Smooth muscle cell (in vitro differentiated cells): ENCODE data around the gene SMTN. TPM values are rescaled to one million over a fixed set of nuclear protein-coding genes. Genes with fewer than 3 reads are reported as not detected.
"Not testable (repeated sequence)": the region's sequence is repeated elsewhere in the genome, so short reads cannot be mapped to it uniquely, and the experiment has no call there.

Experiments
- DNase-seq: peaks from one replicate; lab custom pipeline; 2025; ENCODE audit not compliant: unreplicated experiment; lab: John Stamatoyannopoulos, UW
- H2AFZ ChIP-seq: fragments of 200-600 bp; sonication (generic); 2 replicates; pipeline ENCODE4 v1.6.0; 2016; ENCODE audit warnings: antibody characterized with exemption, low read depth, mild to moderate bottlenecking
- H3F3A ChIP-seq: fragments of 200-600 bp; sonication (generic); 2 replicates; pipeline ENCODE4 v1.6.0; 2017; ENCODE audit warnings: antibody characterized with exemption, low read depth
- H3K27ac ChIP-seq: fragments of 200-600 bp; sonication (generic); 2 replicates; pipeline ENCODE4 v1.5.1; 2016; ENCODE audit warnings: low read depth, mild to moderate bottlenecking
- H3K27me3 ChIP-seq: fragments of 200-600 bp; sonication (generic); 2 replicates; pipeline ENCODE4 v1.6.1; 2016; ENCODE audit warnings: low read depth, mild to moderate bottlenecking
- H3K36me3 ChIP-seq: fragments of 200-600 bp; sonication (generic); 2 replicates; pipeline ENCODE4 v1.5.1; 2016; ENCODE audit warnings: low read depth
- H3K4me1 ChIP-seq: fragments of 200-600 bp; sonication (generic); 2 replicates; pipeline ENCODE4 v1.5.1; 2016; ENCODE audit warnings: low read depth
- H3K4me2 ChIP-seq: fragments of 200-600 bp; sonication (generic); 2 replicates; pipeline ENCODE4 v1.6.0; 2016; ENCODE audit warnings: mild to moderate bottlenecking
- H3K4me3 ChIP-seq: fragments of 200-600 bp; sonication (generic); 2 replicates; pipeline ENCODE4 v1.5.1; 2016; ENCODE audit warnings: mild to moderate bottlenecking
- H3K79me2 ChIP-seq: fragments of 200-600 bp; sonication (generic); 2 replicates; pipeline ENCODE4 v1.6.0; 2016; ENCODE audit warnings: low read depth, mild to moderate bottlenecking
- H3K9ac ChIP-seq: fragments of 200-600 bp; sonication (generic); 2 replicates; pipeline ENCODE4 v1.6.0; 2016; ENCODE audit warnings: low read depth
- H3K9me3 ChIP-seq: fragments of 200-600 bp; sonication (generic); replicated peaks from 2 replicates; pipeline ENCODE4 v1.5.1; 2016; ENCODE audit warnings: low read depth
- H4K20me1 ChIP-seq: fragments of 200-600 bp; sonication (generic); 2 replicates; pipeline ENCODE4 v1.6.0; 2016; ENCODE audit warnings: low read depth
- CTCF ChIP-seq: fragments of 200-600 bp; sonication (generic); IDR thresholded peaks from 2 replicates; pipeline ENCODE4 v1.5.1; 2017; ENCODE audit warnings: borderline replicate concordance, mild to moderate bottlenecking, antibody characterized with exemption; ENCODE audit not compliant: insufficient read depth, poor library complexity, severe bottlenecking
- WGBS: methylation state at CpG from one replicate; pipeline ENCODE4 v1.1.7; 2016; ENCODE audit warnings: low lambda C conversion rate; 5-methylcytosine and 5-hydroxymethylcytosine counted together
- polyA plus RNA-seq: library from polyadenylated mRNA; unstranded; fragments of >200 nt; fragmentation: Nextera tagmentation; extraction: Ambion mirVana; gene quantifications from 2 replicates; pipeline ENCODE4 v1.2.1, GENCODE V29; 2016
- total RNA-seq: library from RNA; depleted of rRNA; stranded (reverse); fragments of >200 nt; gene quantifications from 2 replicates; pipeline ENCODE4 v1.2.3, GENCODE V29; 2014

Gene SMTN
- total and polyA plus RNA-seq, 2 experiments from 2014 or later, result 58.6 to 108 TPM

GRCh38 chr22:31096657-31097279 lies 15.7 kb downstream of the SMTN start:
- no peak for DNase-seq
- TF ChIP-seq CTCF, result no peak
- Histone ChIP-seq H3K9me3 (no peaks in the 10 kb centered on the region), H3K27me3 (no peaks in the 10 kb centered on the region), H3K79me2 (no peaks in the 10 kb centered on the region), H2AFZ (no peak overlapping the region), H4K20me1 (peaks cover 38% of the 10 kb centered on the region), H3K4me3 (no peak overlapping the region), H3K36me3 (peaks cover 5% of the 10 kb centered on the region), H3K27ac (no peak overlapping the region), H3K9ac (no peak overlapping the region), H3K4me1 (no peaks in the 10 kb centered on the region), H3F3A (peaks cover 29% of the 10 kb centered on the region), H3K4me2 (no peak overlapping the region)
- WGBS, result 91% methylated on average over 19 of the region's 27 CpGs

DNA sequence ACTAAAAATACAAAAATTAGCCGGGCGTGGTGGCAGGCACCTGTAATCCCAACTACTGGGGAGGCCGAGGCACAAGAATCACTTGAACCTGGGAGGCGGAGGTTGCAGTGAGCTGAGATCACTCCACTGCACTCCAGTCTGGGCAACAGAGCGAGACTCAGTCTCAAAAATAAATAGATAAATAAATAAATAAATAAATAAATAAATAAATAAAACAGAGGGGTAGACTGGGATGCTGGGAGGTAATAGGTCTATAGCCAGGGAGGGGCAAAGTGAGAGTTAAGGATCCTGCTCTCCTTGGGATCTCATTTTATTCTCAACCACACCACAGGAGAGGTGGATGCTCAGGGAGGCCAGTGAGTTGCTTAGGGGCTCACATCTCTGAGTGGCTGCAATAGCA lies 16.4 kb downstream of the SMTN start:
- H3K4me3 ChIP-seq, H3K9me3 ChIP-seq, H3K9ac ChIP-seq, H3K36me3 ChIP-seq, H3K27ac ChIP-seq, H3K27me3 ChIP-seq, H3K4me1 ChIP-seq, DNase-seq, H3K79me2 ChIP-seq, H2AFZ ChIP-seq, H3K4me2 ChIP-seq: not testable (repeated sequence)
- H4K20me1 ChIP-seq, result peaks cover 32% of the 10 kb centered on the region
- peaks cover 29% of the 10 kb centered on the region for H3F3A ChIP-seq
- WGBS, result 98% methylated on average over 5 of the region's 5 CpGs

DNA sequence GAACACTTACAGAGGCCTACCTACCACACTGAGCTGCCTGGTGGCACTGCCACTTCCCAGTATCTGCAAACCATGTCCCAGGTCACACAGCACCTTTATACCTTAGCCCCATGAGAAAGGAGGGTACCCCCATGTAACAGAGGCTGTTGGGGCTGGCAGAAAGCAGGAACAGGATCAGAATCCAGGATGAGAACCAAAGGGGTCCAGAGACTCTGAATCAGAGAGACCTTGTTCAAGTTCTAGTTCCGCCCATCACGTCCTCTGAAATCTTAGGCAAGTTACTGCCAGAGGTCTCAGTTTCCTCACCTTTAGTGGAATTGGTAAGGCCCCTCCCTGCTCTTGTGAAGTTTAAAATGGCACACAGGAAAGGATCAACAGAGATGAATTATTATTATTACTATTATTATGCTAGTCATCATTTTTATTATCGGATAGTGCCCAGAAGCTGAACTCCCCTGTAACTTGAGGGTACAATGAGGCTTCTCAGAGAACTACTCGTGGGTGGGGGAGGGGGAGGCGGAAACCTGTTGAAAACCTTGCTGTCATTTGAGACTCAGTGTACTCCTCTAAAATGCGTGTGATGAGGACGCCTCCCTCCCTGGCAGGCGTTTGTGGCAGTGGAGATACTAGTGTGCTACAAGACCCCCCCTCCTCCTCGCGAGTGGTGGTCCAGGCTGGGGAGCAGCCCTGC lies 17.0 kb downstream of the SMTN start:
- no peaks in the 10 kb centered on the region for H3K27me3 ChIP-seq
- no peaks in the 10 kb centered on the region for H3K4me1 ChIP-seq
- TF ChIP-seq CTCF, result no peak
- no peak overlapping the region for H3K4me3 ChIP-seq
- DNase-seq, result no peak
- H2AFZ ChIP-seq, result no peak overlapping the region
- no peak overlapping the region for H3K9ac ChIP-seq
- no peaks in the 10 kb centered on the region for H3K36me3 ChIP-seq
- no peaks in the 10 kb centered on the region for H3K79me2 ChIP-seq
- no peak overlapping the region for H3K27ac ChIP-seq
- WGBS, result 92% methylated on average over 10 of the region's 10 CpGs
- no peaks in the 10 kb centered on the region for H3K9me3 ChIP-seq
- peaks cover 27% of the 10 kb centered on the region for H4K20me1 ChIP-seq
- H3K4me2 ChIP-seq, result no peak overlapping the region
- peaks cover 33% of the 10 kb centered on the region for H3F3A ChIP-seq

DNA sequence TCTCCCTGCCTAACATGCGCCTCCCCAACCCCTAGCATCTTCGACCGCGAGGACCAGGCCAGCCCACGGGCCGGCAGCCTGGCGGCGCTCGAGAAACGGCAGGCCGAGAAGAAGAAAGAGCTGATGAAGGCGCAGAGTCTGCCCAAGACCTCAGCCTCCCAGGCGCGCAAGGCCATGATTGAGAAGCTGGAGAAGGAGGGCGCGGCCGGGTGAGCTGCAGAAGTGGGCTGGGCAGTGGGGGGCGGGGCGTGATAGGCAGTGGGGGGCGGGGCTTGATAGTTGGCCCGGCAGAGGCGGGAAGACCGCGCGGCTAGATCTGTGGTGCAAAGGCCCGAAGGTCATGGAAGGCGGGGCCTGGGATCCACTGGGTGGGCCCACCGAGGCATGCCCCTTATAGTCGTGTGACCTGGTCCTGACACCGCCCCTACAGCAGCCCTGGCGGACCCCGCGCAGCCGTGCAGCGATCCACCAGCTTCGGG lies 17.6 kb downstream of the SMTN start:
- peaks cover 36% of the 10 kb centered on the region for H3F3A ChIP-seq
- H3K9ac ChIP-seq, result no peak overlapping the region
- no peak overlapping the region for H3K4me2 ChIP-seq
- H3K36me3 ChIP-seq, result no peaks in the 10 kb centered on the region
- no peaks in the 10 kb centered on the region for H3K4me1 ChIP-seq
- no peak overlapping the region for H2AFZ ChIP-seq
- H3K9me3 ChIP-seq, result no peaks in the 10 kb centered on the region
- no peaks in the 10 kb centered on the region for H3K27me3 ChIP-seq
- no peaks in the 10 kb centered on the region for H3K79me2 ChIP-seq
- WGBS, result 77% methylated on average over 27 of the region's 36 CpGs
- no peak for TF ChIP-seq CTCF
- H3K4me3 ChIP-seq, result no peak overlapping the region
- no peak for DNase-seq
- peaks cover 26% of the 10 kb centered on the region for H4K20me1 ChIP-seq
- peak overlapping the region; percentile 35 for H3K27ac ChIP-seq
